ENCODE results near the gene TOB1.
A peak's percentile ranks its signal among the peaks of the same experiment; 100 is the strongest.

TOB1 gene

GRCh38 chr17:50866261-50866949 lies at the start of gene TOB1:
TOB1 (minus strand) TSS chr17:50866354; CDS start chr17:50864017, 2,337 bp downstream.
- 0 out of 2 replicates have a peak, but pooled peaks cover 4% of the 10 kb centered on the region for H3K4me1 ChIP-seq (ENCODE audit: insufficient read depth, low read length)
- peak within 1 kb of the TSS; percentile 94 for H3K9ac ChIP-seq (ENCODE audit: low read depth, low read length)
- H3K9me3 ChIP-seq (ENCODE audit: control insufficient read depth, insufficient read depth, low read length): no peaks in the 10 kb centered on the region
- peaks cover 11% of the 10 kb centered on the region; the same call in 1 of the 2 replicates for H3K36me3 ChIP-seq (ENCODE audit: insufficient read depth, low read length)

- H3K4me1 ChIP-seq (ENCODE audit: insufficient read depth, low read length): peaks cover 52% of the 10 kb centered on the region
- H3K9ac ChIP-seq (ENCODE audit: low read depth, low read length): no peak overlapping the region
- H3K9me3 ChIP-seq (ENCODE audit: control insufficient read depth, insufficient read depth, low read length): no peaks in the 10 kb centered on the region
- no peaks in the 10 kb centered on the region for H3K36me3 ChIP-seq (ENCODE audit: insufficient read depth, low read length)
Measured at GRCh38 chr17:50914505-50915063, 48.4 kb upstream of the TOB1 start.

- no peaks in the 10 kb centered on the region for H3K9me3 ChIP-seq (ENCODE audit: control insufficient read depth, insufficient read depth, low read length)
- peaks cover 52% of the 10 kb centered on the region for H3K4me1 ChIP-seq (ENCODE audit: insufficient read depth, low read length)
- no peak overlapping the region for H3K9ac ChIP-seq (ENCODE audit: low read depth, low read length)
- H3K36me3 ChIP-seq (ENCODE audit: insufficient read depth, low read length): no peaks in the 10 kb centered on the region
Measured at GRCh38 chr17:50913120-50913519, 47.0 kb upstream of the TOB1 start.

GRCh38 chr17:50911890-50912289 lies 45.7 kb upstream of the TOB1 start:
- no peak overlapping the region; the same call in 1 of the 2 replicates for H3K9ac ChIP-seq (ENCODE audit: low read depth, low read length)
- no peaks in the 10 kb centered on the region for H3K9me3 ChIP-seq (ENCODE audit: control insufficient read depth, insufficient read depth, low read length)
- no peaks in the 10 kb centered on the region for H3K36me3 ChIP-seq (ENCODE audit: insufficient read depth, low read length)
- H3K4me1 ChIP-seq (ENCODE audit: insufficient read depth, low read length): peaks cover 40% of the 10 kb centered on the region

- no peak overlapping the region for H3K9ac ChIP-seq (ENCODE audit: low read depth, low read length)
- H3K36me3 ChIP-seq (ENCODE audit: insufficient read depth, low read length): no peaks in the 10 kb centered on the region
- peaks cover 35% of the 10 kb centered on the region for H3K4me1 ChIP-seq (ENCODE audit: insufficient read depth, low read length)
- no peaks in the 10 kb centered on the region for H3K9me3 ChIP-seq (ENCODE audit: control insufficient read depth, insufficient read depth, low read length)
Measured at GRCh38 chr17:50911450-50911849, 45.3 kb upstream of the TOB1 start.

- peaks cover 36% of the 10 kb centered on the region for H3K4me1 ChIP-seq (ENCODE audit: insufficient read depth, low read length)
- H3K9ac ChIP-seq (ENCODE audit: low read depth, low read length): no peak overlapping the region
- no peaks in the 10 kb centered on the region for H3K36me3 ChIP-seq (ENCODE audit: insufficient read depth, low read length)
- H3K9me3 ChIP-seq (ENCODE audit: control insufficient read depth, insufficient read depth, low read length): no peaks in the 10 kb centered on the region
Measured at GRCh38 chr17:50909765-50910605, 43.8 kb upstream of the TOB1 start.

- Histone ChIP-seq H3K4me1 (ENCODE audit: insufficient read depth, low read length) (peaks cover 43% of the 10 kb centered on the region), H3K36me3 (ENCODE audit: insufficient read depth, low read length) (no peaks in the 10 kb centered on the region), H3K9ac (ENCODE audit: low read depth, low read length) (no peak overlapping the region), H3K9me3 (ENCODE audit: control insufficient read depth, insufficient read depth, low read length) (no peaks in the 10 kb centered on the region)
Measured at GRCh38 chr17:50908860-50909764, 43.0 kb upstream of the TOB1 start.

GRCh38 chr17:50908140-50908859 lies 42.1 kb upstream of the TOB1 start:
- Histone ChIP-seq H3K4me1 (ENCODE audit: insufficient read depth, low read length) (peaks cover 51% of the 10 kb centered on the region), H3K9me3 (ENCODE audit: control insufficient read depth, insufficient read depth, low read length) (no peaks in the 10 kb centered on the region), H3K36me3 (ENCODE audit: insufficient read depth, low read length) (no peaks in the 10 kb centered on the region), H3K9ac (ENCODE audit: low read depth, low read length) (no peak overlapping the region)

GRCh38 chr17:50906443-50906842 lies 40.3 kb upstream of the TOB1 start:
- Histone ChIP-seq H3K9ac (ENCODE audit: low read depth, low read length) (no peak overlapping the region), H3K4me1 (ENCODE audit: insufficient read depth, low read length) (peaks cover 52% of the 10 kb centered on the region), H3K36me3 (ENCODE audit: insufficient read depth, low read length) (no peaks in the 10 kb centered on the region), H3K9me3 (ENCODE audit: control insufficient read depth, insufficient read depth, low read length) (no peaks in the 10 kb centered on the region)

GRCh38 chr17:50905460-50905803 lies 39.3 kb upstream of the TOB1 start:
- Histone ChIP-seq H3K9me3 (ENCODE audit: control insufficient read depth, insufficient read depth, low read length) (no peaks in the 10 kb centered on the region), H3K36me3 (ENCODE audit: insufficient read depth, low read length) (no peaks in the 10 kb centered on the region), H3K9ac (ENCODE audit: low read depth, low read length) (no peak overlapping the region), H3K4me1 (ENCODE audit: insufficient read depth, low read length) (peaks cover 52% of the 10 kb centered on the region)

- no peak overlapping the region for H3K9ac ChIP-seq (ENCODE audit: low read depth, low read length)
- no peaks in the 10 kb centered on the region for H3K36me3 ChIP-seq (ENCODE audit: insufficient read depth, low read length)
- H3K9me3 ChIP-seq (ENCODE audit: control insufficient read depth, insufficient read depth, low read length): no peaks in the 10 kb centered on the region
- H3K4me1 ChIP-seq (ENCODE audit: insufficient read depth, low read length): peaks cover 58% of the 10 kb centered on the region
Measured at GRCh38 chr17:50904518-50905459, 38.6 kb upstream of the TOB1 start.

GRCh38 chr17:50903604-50904517 lies 37.7 kb upstream of the TOB1 start:
- Histone ChIP-seq H3K9me3 (ENCODE audit: control insufficient read depth, insufficient read depth, low read length) (no peaks in the 10 kb centered on the region), H3K36me3 (ENCODE audit: insufficient read depth, low read length) (no peaks in the 10 kb centered on the region), H3K4me1 (ENCODE audit: insufficient read depth, low read length) (peaks cover 51% of the 10 kb centered on the region), H3K9ac (ENCODE audit: low read depth, low read length) (no peak overlapping the region)
